Subcutaneous abdominal adipose tissue (tissue), 5 donors: ENCODE data around the gene MAP3K2.
A peak's percentile ranks its signal among the peaks of the same experiment; 100 is the strongest.
"Not testable (repeated sequence)": the region's sequence is repeated elsewhere in the genome, so short reads cannot be mapped to it uniquely, and the experiment has no call there.

Source experiments
- H3K27ac ChIP-seq: one replicate; pipeline ENCODE4 v1.7.0; 2013; ENCODE audit warnings: low read depth, mild to moderate bottlenecking, inconsistent platforms, low read length, moderate library complexity
- H3K27me3 ChIP-seq, 5 donors: one replicate each; pipeline ENCODE4 v1.7.0; 2013; ENCODE audit warnings: low read length in 5 of 5, inconsistent platforms in 1 of 5; ENCODE audit not compliant: control insufficient read depth in 5 of 5, insufficient read depth in 4 of 5
- H3K36me3 ChIP-seq, 5 donors: one replicate each; pipeline ENCODE4 v1.7.0; 2013; ENCODE audit warnings: low read length in 5 of 5; ENCODE audit not compliant: control insufficient read depth in 5 of 5, insufficient read depth in 5 of 5
- H3K4me1 ChIP-seq, 5 donors: one replicate each; pipeline ENCODE4 v1.7.0; 2013; ENCODE audit warnings: low read length in 5 of 5, mild to moderate bottlenecking in 3 of 5, moderate library complexity in 1 of 5; ENCODE audit not compliant: control insufficient read depth in 5 of 5, insufficient read depth in 5 of 5
- H3K4me3 ChIP-seq, 5 donors: one replicate each; pipeline ENCODE4 v1.7.0; 2013; ENCODE audit warnings: low read length in 5 of 5, low read depth in 1 of 5
- H3K9ac ChIP-seq, 5 donors: one replicate each; pipeline ENCODE4 v1.7.0; 2013; ENCODE audit warnings: low read length in 5 of 5, mild to moderate bottlenecking in 4 of 5, moderate library complexity in 3 of 5
- H3K9me3 ChIP-seq, 5 donors: one replicate each; pipeline ENCODE4 v1.7.0; 2013; ENCODE audit warnings: low read length in 5 of 5; ENCODE audit not compliant: control insufficient read depth in 5 of 5
- donor health status: healthy.
- donor health status: healthy.
- donor health status: healthy.
- donor health status: healthy.
- donor health status: healthy.

MAP3K2 gene

DNA sequence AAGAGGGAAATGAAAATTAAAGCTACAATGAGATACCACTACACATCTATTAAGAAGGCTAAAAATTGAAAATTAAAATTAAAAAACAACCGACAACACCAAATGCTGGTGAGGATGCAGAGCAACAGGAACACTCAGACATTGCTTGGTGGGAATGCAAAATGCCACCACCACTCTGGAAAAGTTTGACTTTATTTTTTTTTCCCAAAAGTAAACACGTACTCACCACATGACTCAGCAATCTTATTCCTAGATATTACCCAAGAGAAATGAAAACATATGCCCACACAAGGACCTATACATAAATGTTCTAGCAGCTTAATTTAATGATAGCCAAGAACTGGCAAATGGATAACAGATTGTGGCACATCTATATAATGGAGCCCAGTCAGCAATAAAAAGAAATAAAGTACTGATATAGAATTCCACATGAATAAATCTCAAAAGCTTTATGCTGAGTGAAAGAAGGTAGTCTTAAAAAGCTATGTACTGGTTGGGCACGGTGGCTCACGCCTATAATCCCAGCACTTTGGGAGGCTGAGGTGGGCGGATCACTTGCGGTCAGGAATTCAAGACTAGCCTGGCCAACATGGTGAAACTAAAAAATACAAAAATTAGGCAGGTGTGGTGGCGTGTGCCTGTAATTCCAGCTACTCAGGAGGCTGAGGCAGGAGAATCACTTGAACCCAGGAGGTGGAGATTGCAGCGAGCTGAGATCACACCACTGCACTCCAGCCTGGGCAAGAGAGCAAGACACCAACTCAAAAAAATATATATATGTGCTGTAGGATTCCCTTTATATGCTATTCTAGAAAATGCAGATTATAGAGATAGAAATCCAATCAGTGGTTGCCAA, 26.2 kb upstream of the MAP3K2 start:
- H3K27ac ChIP-seq = no peak overlapping the region
- H3K9me3 ChIP-seq = no peaks in the 10 kb centered on the region
- H3K9ac ChIP-seq = no peak overlapping the region
- H3K36me3 ChIP-seq = no peaks in the 10 kb centered on the region
- peaks cover 0 to 11% (median 0%) of the 10 kb centered on the region in 5 donors for H3K27me3 ChIP-seq
- peaks cover 3 to 33% (median 30%) of the 10 kb centered on the region in 5 donors for H3K4me1 ChIP-seq
- no peak overlapping the region for H3K4me3 ChIP-seq

DNA sequence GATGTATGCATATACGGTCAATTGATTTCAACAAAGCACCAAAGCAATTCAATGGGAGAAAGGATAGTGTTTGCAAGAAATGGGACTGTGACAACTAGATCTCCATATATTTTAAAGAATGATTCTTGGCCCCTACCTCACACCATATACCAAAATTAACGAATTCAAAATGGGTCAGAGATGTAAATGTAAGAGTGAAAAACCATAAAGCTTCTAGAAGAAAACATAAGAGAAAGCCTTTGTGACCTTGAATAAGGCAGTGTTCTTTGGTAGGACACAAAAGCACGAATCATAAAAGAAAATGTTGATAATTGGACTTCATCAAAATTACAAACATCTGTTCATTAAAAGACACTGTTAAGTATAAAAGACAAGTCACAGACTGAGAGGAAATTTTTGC, 25.4 kb upstream of the MAP3K2 start:
- H3K9me3 ChIP-seq = no peaks in the 10 kb centered on the region
- no peak overlapping the region for H3K27ac ChIP-seq
- peaks cover 0 to 11% (median 0%) of the 10 kb centered on the region in 5 donors for H3K27me3 ChIP-seq
- H3K4me1 ChIP-seq = peaks cover 3 to 40% (median 35%) of the 10 kb centered on the region in 5 donors
- H3K4me3 ChIP-seq = no peak overlapping the region
- no peak overlapping the region for H3K9ac ChIP-seq
- H3K36me3 ChIP-seq = no peaks in the 10 kb centered on the region

DNA sequence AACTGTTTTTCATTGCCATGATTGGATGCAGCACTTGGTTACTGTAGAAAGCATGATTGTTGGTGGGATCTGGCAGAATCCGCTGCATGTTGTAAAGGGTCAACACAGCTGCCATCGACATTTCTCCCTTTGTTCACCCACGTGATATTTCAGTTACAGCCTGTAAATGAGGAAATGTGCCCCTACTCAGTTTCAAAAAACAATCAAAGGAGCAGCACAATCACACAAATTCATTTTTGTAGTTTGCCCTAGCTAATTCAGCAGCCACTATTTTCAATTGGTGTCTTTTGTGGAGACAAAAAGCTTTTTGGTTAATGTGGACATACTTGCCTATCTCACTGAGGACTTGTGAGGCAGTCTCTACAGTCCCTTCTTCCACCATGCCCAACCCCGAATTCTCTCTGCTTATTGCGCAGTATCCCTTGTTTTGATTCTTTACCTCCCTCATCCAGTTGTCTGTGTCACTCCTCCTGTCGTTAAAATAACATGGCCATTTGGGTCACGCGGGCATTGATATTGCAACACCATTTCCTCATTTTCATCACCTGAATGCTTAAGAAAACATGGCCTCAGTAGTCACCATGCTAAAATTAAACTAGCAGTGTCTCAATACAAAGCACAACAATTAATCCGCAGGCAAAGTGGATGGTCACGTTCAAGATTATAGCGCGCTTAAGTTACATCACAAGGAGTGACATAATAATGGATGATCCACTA, 24.0 kb upstream of the MAP3K2 start:
- no peaks in the 10 kb centered on the region for H3K9me3 ChIP-seq
- no peaks in the 10 kb centered on the region for H3K36me3 ChIP-seq
- H3K27ac ChIP-seq = no peak overlapping the region
- no peak overlapping the region for H3K4me3 ChIP-seq
- H3K27me3 ChIP-seq = peaks cover 0 to 4% (median 0%) of the 10 kb centered on the region in 5 donors
- peaks cover 3 to 49% (median 43%) of the 10 kb centered on the region in 5 donors for H3K4me1 ChIP-seq
- no peak overlapping the region for H3K9ac ChIP-seq

DNA sequence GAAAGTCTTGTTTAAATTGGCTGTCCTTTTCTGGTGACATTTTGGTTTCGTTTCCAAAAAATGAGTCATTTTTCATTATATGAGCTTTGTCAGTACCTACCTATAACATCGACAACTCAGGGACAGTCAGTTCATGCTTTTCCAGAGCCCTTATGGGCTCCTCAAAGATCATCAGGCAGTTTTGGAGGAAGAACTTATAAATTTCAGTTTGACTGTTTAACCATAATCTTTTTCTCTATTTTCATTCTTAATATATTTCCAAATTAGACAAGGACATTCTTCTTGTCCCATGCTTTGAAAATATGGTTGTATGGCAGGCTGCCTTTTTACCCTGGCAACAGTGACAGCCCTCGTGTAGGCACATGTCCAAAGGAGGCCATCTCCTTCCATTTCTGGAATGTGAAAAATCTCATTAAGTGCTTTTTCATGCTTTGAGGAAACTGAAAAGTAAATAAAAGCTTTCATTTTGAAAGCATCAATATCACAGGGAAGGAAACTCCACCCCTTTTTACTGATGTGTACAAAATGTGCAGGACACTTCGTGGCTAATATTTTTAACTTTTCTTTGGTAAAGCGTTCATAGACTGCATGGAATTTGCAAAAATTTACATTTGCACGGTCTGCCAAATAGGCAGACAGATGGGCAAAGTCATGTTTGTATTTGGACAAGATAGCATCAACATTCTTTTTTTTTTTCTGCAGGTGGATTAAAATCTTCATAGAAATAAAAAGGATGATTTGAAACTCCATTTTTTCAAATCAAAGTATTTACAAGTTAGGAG, 23.3 kb upstream of the MAP3K2 start:
- Histone ChIP-seq H3K27ac (peak overlapping the region; percentile 56), H3K9me3 (no peaks in the 10 kb centered on the region), H3K27me3 (no peaks in the 10 kb centered on the region), H3K4me1 (peaks cover 0 to 43% (median 41%) of the 10 kb centered on the region in 5 donors), H3K36me3 (no peaks in the 10 kb centered on the region), H3K9ac (peak overlapping the region in 1 of 5 donors; percentile 55), H3K4me3 (peak overlapping the region in 2 of 5 donors; percentile 23 to 33)

DNA sequence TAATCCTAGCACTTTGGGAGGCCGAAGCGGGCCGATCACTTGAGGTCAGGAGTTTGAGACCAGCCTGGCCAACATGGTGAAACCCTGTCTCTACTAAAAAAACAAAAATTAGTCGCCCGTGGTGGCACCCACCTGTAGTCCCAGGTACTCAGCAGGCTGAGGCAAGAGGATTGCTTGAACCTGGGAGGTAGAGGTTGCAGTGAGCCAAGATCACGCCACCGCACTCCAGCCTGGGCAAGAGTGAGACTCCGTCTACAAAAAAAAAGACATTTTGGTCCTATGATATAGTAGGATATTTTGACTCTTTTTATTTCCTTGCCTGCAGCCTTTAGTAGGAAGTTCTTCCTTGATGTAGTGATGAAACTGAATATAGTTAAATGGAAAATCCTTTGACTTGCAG, 21.9 kb upstream of the MAP3K2 start:
- H3K27ac ChIP-seq = peak overlapping the region; percentile 56
- H3K9me3 ChIP-seq, H3K27me3 ChIP-seq, H3K4me3 ChIP-seq, H3K9ac ChIP-seq, H3K36me3 ChIP-seq: not testable (repeated sequence)
- peaks cover 0 to 42% (median 41%) of the 10 kb centered on the region in 5 donors for H3K4me1 ChIP-seq

DNA sequence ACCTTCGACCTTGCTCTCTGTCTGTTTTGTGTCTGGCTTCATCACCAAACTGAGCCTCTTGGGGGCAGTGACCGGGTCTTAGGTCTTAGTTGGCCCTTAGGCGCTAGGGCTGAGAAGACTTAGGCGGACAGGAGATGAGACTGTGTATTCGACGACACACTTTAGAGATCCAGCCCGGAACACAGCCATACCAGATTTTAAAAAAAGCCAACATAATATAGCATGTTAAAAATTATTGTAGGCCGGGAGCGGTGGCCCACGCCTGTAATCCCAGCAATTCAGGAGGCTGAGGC, 21.0 kb upstream of the MAP3K2 start:
- H3K4me1 ChIP-seq = peaks cover 0 to 46% (median 42%) of the 10 kb centered on the region in 5 donors
- H3K9ac ChIP-seq = peak overlapping the region in 4 of 5 donors; percentile 71 to 85 (median 80)
- H3K27me3 ChIP-seq = no peaks in the 10 kb centered on the region
- H3K27ac ChIP-seq = peak overlapping the region; percentile 81
- no peaks in the 10 kb centered on the region for H3K9me3 ChIP-seq
- peak overlapping the region in 4 of 5 donors; percentile 58 to 73 (median 64) for H3K4me3 ChIP-seq
- no peaks in the 10 kb centered on the region for H3K36me3 ChIP-seq

DNA sequence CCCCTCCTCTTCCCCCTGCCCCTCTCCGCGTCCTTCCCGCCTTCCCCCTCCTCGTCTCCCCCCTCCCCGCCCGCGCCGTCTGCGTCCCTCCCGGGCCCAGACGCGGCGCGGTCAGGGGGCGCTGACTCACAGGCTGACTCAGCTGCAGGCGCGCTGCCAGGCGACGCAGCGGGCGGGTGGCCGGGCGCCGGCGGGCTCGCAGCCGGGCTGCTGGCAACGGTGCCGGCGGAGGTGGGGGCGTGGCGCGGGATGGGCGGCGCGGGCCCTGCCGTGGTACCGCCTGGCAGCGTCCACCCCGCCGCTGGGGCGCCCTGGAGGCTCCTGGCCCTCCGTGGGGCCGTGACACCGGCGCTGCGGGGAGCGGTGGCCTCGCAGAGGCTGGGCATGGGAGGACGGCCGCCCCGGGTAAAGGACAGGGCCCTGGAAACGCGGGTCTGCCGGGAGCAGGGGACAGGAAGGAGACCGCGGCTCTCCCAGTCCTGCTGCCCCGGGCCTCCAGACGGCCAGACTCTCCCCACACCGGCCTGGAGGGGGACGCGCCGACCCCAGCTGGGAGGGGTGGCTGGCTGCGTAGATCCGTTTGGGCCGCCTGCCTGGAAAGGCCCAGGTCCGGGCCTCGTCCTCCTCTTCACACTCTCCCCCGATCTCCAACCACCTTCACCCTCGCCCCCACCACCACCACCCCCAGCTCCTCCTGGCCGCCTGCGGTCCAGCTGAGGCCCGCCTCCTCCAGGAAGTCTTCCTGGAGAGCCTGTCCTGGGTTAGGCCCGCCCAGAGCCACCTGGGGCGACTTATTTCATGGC, 20.4 kb upstream of the MAP3K2 start:
- Histone ChIP-seq H3K9ac (peak overlapping the region in 4 of 5 donors; percentile 71 to 85 (median 80)), H3K27me3 (no peaks in the 10 kb centered on the region), H3K4me1 (peaks cover 0 to 46% (median 42%) of the 10 kb centered on the region in 5 donors), H3K36me3 (no peaks in the 10 kb centered on the region), H3K9me3 (no peaks in the 10 kb centered on the region), H3K27ac (peak overlapping the region; percentile 81), H3K4me3 (peak overlapping the region in 4 of 5 donors; percentile 58 to 73 (median 64))

DNA sequence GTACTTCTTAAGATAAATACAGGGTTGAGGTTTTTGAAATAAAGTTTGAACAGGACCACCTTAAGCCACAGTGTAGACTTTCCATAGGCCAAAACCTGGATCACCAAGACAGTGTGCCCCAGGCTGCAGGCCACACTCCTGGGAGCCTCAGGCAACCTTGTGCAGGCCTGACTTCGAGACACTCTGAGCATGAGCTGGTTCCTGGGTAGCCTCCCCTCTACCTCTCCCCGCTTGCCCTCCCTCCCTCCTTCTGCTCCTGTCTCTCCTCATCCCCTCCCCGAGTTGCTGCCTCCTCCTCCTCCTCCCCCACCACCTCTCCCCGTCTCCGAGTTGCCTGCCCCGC, 19.9 kb upstream of the MAP3K2 start:
- Histone ChIP-seq H3K9me3 (no peaks in the 10 kb centered on the region), H3K27me3 (no peaks in the 10 kb centered on the region), H3K36me3 (no peaks in the 10 kb centered on the region), H3K9ac (peak overlapping the region in 2 of 5 donors; percentile 24 to 59), H3K4me3 (peak overlapping the region; percentile 37 to 57 (median 47)), H3K27ac (peak overlapping the region; percentile 75), H3K4me1 (peaks cover 0 to 46% (median 42%) of the 10 kb centered on the region in 5 donors)

DNA sequence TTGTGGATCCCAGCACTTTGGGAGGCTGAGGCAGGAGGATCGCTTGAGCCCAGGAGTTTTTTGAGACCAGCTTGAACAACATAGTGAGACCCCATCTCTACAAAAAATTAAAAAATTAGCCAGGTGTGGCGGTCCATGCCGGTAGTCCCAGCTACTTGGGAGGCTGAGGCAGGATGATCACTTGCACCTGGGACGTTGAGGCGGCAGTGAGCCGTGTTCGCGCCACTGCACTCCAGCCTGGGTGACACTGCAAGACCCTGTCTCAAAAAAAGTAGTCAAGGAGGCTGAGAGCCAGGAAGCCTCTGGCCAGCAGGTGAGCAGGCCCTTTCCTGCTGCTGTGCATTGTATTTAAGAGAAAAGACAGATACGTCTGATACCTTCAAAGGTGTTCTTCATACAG, 19.3 kb upstream of the MAP3K2 start:
- Histone ChIP-seq H3K27me3 (no peaks in the 10 kb centered on the region), H3K9ac (peak overlapping the region in 1 of 5 donors; percentile 24), H3K4me1 (peaks cover 0 to 46% (median 42%) of the 10 kb centered on the region in 5 donors), H3K4me3 (peak overlapping the region in 1 of 5 donors; percentile 37), H3K9me3 (no peaks in the 10 kb centered on the region), H3K36me3 (no peaks in the 10 kb centered on the region), H3K27ac (peak overlapping the region; percentile 75)
